ENCODE measurements around the gene VIM. TPM values are rescaled to one million over a fixed set of nuclear protein-coding genes. Genes with fewer than 3 reads are reported as not detected.

VIM gene
- total and polyA plus RNA-seq, 8 donors = 269 to 723 (median 496) TPM

- TF ChIP-seq EP300 (IDR thresholded peaks at IDR 0.05) (no peak), POLR2A (IDR thresholded peaks at IDR 0.05) (no peak), CTCF (IDR thresholded peaks at IDR 0.05) (no peak), POLR2AphosphoS5 (IDR thresholded peaks at IDR 0.05) (no peak)
- H3K9me3 ChIP-seq = no peaks in the 10 kb centered on the region
- intact Hi-C loops (cut with DNase I; ENCODE audit: low total_unique reads) = no loop called here
- H3K27me3 ChIP-seq = peaks cover 0 to 12% (median 7%) of the 10 kb centered on the region in 3 donors
- peaks cover 0 to 10% (median 7%) of the 10 kb centered on the region in 4 donors for H3K36me3 ChIP-seq
- peak overlapping the region; percentile 5 to 99 (median 97) for H3K27ac ChIP-seq
- whole genome bisulfite sequencing, 5 donors = 78 to 85% (median 81%) methylated on average over 8 of the region's 8 CpGs
- no peak for DNase-seq
- peaks cover 17 to 48% (median 43%) of the 10 kb centered on the region in 4 donors for H3K4me1 ChIP-seq
- peak overlapping the region in 3 of 4 donors; percentile 74 to 85 (median 82) for H3K4me3 ChIP-seq
These were observed 1.1 kb upstream of the VIM start for GRCh38 chr10:17226891-17227303.

- Histone ChIP-seq H3K4me1 (peaks cover 23 to 54% (median 49%) of the 10 kb centered on the region in 4 donors), H3K4me3 (peak overlapping the region; percentile 66 to 85 (median 78)), H3K27me3 (peaks cover 0 to 12% (median 7%) of the 10 kb centered on the region in 3 donors), H3K9me3 (no peaks in the 10 kb centered on the region), H3K36me3 (peaks cover under 1 to 17% (median 10%) of the 10 kb centered on the region in 4 donors), H3K27ac (peak overlapping the region; percentile 59 to 99 (median 97))
- no peak for TF ChIP-seq POLR2A (IDR thresholded peaks at IDR 0.05)
- TF ChIP-seq POLR2AphosphoS5 (IDR thresholded peaks at IDR 0.05) = no peak
- peak in 3 of 7 experiments; percentile 46 to 69 (median 55) for TF ChIP-seq CTCF (IDR thresholded peaks at IDR 0.05)
- intact Hi-C loops (cut with DNase I; ENCODE audit: low total_unique reads) = no loop called here
- 14 to 18% (median 17%) methylated on average over 12 of the region's 12 CpGs for WGBS, 5 donors
- DNase-seq = peak in 1 of 2 donors; percentile 41
These were observed 512 bp upstream of the VIM start for GRCh38 chr10:17227367-17228090.

- Histone ChIP-seq H3K36me3 (peaks cover 16 to 32% (median 25%) of the 10 kb centered on the region in 4 donors), H3K27me3 (peaks cover 0 to 12% (median 7%) of the 10 kb centered on the region in 3 donors), H3K4me3 (peak overlapping the region; percentile 66 to 85 (median 78)), H3K4me1 (peaks cover 31 to 71% (median 65%) of the 10 kb centered on the region in 4 donors), H3K9me3 (no peaks in the 10 kb centered on the region), H3K27ac (peak overlapping the region; percentile 93 to 99 (median 97))
- intact Hi-C loops (cut with DNase I; ENCODE audit: low total_unique reads) = no loop called here
- TF ChIP-seq CTCF (IDR thresholded peaks at IDR 0.05) (peak in 1 of 7 experiments; percentile 4), POLR2AphosphoS5 (IDR thresholded peaks at IDR 0.05) (peak in 2 of 3 donors; percentile 93 to 94), EP300 (IDR thresholded peaks at IDR 0.05) (no peak)
- peak; percentile 73 to 94 for DNase-seq
- 0 to 2% (median 0%) methylated on average over 6 to 72 of the region's 72 CpGs for WGBS, 5 donors
These were observed 1.1 kb downstream of the VIM start for GRCh38 chr10:17229016-17229716.

- no peaks in the 10 kb centered on the region for H3K9me3 ChIP-seq
- H3K4me1 ChIP-seq = peaks cover 31 to 75% (median 67%) of the 10 kb centered on the region in 4 donors
- no peak for DNase-seq
- no peak for TF ChIP-seq EP300 (IDR thresholded peaks at IDR 0.05)
- TF ChIP-seq CTCF (IDR thresholded peaks at IDR 0.05) = no peak
- no peak for TF ChIP-seq POLR2AphosphoS5 (IDR thresholded peaks at IDR 0.05)
- no peak for TF ChIP-seq POLR2A (IDR thresholded peaks at IDR 0.05)
- H3K4me3 ChIP-seq = peak overlapping the region; percentile 66 to 85 (median 78)
- peaks cover 21 to 36% (median 30%) of the 10 kb centered on the region in 4 donors for H3K36me3 ChIP-seq
- intact Hi-C loops (cut with DNase I; ENCODE audit: low total_unique reads) = no loop called here
- peak overlapping the region; percentile 73 to 99 (median 97) for H3K27ac ChIP-seq
- WGBS, 5 donors = 0 to 1% (median 0%) methylated on average over 17 to 21 of the region's 21 CpGs
- H3K27me3 ChIP-seq = peaks cover 0 to 12% (median 7%) of the 10 kb centered on the region in 3 donors
These were observed 1.6 kb downstream of the VIM start for GRCh38 chr10:17229717-17229966.
